Measurements from ENCODE around the gene IER5.

DNA sequence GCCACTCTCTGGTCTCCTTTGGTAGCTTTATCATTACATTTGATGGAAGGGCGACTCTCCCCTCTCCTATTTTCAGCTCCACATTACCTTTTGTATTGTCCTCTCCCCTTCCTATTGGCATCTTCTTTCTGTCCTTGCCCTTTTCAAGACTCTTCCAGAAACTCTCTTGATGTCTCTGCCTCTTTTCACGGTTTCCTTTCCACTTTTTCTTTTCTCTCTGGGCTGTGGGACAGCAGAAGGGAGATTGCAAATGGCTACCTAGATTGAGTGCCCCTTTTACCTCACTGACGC, 17.5 kb downstream of the IER5 start:
- TF ChIP-seq, protein P1, sequence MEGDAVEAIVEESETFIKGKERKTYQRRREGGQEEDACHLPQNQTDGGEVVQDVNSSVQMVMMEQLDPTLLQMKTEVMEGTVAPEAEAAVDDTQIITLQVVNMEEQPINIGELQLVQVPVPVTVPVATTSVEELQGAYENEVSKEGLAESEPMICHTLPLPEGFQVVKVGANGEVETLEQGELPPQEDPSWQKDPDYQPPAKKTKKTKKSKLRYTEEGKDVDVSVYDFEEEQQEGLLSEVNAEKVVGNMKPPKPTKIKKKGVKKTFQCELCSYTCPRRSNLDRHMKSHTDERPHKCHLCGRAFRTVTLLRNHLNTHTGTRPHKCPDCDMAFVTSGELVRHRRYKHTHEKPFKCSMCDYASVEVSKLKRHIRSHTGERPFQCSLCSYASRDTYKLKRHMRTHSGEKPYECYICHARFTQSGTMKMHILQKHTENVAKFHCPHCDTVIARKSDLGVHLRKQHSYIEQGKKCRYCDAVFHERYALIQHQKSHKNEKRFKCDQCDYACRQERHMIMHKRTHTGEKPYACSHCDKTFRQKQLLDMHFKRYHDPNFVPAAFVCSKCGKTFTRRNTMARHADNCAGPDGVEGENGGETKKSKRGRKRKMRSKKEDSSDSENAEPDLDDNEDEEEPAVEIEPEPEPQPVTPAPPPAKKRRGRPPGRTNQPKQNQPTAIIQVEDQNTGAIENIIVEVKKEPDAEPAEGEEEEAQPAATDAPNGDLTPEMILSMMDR (IDR thresholded peaks at IDR 0.05; ENCODE audit: poor library complexity, severe bottlenecking), result no peak
- TF ChIP-seq TAF1 (IDR thresholded peaks at IDR 0.05; ENCODE audit: low read depth), result no peak
- no peak for TF ChIP-seq EZH2 (IDR thresholded peaks at IDR 0.05; ENCODE audit: borderline replicate concordance, insufficient read depth, low read length, poor library complexity, severe bottlenecking)
- TF ChIP-seq POLR2AphosphoS5 (IDR thresholded peaks at IDR 0.05), result no peak
- TF ChIP-seq, protein P2, sequence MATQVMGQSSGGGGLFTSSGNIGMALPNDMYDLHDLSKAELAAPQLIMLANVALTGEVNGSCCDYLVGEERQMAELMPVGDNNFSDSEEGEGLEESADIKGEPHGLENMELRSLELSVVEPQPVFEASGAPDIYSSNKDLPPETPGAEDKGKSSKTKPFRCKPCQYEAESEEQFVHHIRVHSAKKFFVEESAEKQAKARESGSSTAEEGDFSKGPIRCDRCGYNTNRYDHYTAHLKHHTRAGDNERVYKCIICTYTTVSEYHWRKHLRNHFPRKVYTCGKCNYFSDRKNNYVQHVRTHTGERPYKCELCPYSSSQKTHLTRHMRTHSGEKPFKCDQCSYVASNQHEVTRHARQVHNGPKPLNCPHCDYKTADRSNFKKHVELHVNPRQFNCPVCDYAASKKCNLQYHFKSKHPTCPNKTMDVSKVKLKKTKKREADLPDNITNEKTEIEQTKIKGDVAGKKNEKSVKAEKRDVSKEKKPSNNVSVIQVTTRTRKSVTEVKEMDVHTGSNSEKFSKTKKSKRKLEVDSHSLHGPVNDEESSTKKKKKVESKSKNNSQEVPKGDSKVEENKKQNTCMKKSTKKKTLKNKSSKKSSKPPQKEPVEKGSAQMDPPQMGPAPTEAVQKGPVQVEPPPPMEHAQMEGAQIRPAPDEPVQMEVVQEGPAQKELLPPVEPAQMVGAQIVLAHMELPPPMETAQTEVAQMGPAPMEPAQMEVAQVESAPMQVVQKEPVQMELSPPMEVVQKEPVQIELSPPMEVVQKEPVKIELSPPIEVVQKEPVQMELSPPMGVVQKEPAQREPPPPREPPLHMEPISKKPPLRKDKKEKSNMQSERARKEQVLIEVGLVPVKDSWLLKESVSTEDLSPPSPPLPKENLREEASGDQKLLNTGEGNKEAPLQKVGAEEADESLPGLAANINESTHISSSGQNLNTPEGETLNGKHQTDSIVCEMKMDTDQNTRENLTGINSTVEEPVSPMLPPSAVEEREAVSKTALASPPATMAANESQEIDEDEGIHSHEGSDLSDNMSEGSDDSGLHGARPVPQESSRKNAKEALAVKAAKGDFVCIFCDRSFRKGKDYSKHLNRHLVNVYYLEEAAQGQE (IDR thresholded peaks at IDR 0.05; ENCODE audit: borderline replicate concordance), result no peak
- no peak for TF ChIP-seq RAD21 (conservative IDR thresholded peaks at IDR 0.05)
- no peak for TF ChIP-seq EP300 (conservative IDR thresholded peaks at IDR 0.05; ENCODE audit: poor library complexity, severe bottlenecking)
- no peak for TF ChIP-seq SMC3 (conservative IDR thresholded peaks at IDR 0.05; ENCODE audit: poor library complexity)
- no peak for TF ChIP-seq MXI1 (conservative IDR thresholded peaks at IDR 0.05; ENCODE audit: poor library complexity, severe bottlenecking)
